ENCODE measurements around the gene HSPA12B.

Gene HSPA12B

DNA sequence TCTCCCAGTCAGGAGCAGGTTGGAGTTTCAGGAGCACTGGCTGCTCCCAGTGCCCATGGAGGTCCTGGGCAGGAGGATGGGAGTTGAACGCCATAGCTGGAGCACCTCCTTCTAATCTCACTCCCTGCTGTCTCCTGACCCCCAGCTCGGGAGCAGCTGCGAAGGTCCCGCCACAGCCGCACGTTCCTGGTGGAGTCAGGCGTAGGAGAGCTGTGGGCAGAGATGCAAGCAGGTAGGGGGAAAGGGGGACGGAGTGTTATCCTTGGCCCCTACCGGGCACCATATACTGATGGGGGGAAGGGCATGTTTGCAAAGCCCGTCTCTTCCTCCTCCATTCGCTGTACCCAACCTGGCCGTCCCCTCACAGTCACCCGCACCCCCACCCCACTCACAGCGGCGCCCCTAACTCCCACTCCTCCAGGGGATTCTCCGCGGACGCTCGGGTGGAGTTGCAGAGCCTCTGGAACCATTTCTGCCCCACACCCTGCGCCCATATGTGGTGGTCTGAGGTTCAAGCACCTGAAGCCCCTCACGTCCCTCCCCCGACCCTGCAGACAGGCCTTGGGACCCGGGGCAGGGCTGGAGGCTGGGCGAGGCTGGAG lies 16.7 kb downstream of the HSPA12B start:
- no peak for DNase-seq

DNA sequence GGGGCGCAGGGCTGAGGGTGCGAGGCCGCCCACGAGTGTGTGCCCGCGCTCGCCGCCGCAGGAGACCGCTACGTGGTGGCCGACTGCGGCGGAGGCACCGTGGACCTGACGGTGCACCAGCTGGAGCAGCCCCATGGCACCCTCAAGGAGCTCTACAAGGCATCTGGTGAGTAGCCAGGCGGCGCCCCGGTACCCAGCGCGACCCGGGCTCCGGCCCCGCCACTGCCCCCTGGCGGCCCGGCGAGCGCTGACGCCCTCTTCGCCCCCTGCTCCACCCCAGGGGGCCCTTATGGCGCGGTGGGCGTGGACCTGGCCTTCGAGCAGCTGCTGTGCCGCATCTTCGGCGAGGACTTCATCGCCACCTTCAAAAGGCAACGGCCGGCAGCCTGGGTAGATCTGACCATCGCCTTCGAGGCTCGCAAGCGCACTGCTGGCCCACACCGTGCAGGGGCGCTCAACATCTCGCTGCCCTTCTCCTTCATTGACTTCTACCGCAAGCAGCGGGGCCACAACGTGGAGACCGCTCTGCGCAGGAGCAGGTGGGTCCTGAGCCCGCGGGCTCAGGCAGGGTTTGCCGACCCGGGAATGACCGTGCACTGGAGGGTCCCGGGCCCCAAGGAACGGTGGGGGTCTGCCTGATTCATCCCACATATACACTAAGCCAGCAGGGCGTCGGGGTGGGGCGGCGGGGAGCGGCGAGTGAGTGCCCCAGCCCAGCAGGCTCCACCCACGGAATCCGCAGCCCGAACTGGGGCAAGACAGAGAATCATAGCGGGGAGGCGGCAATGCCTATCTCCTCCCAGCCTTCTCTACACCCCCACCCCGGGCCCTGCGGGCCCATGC lies 17.4 kb downstream of the HSPA12B start:
- peak in 3 of 14 donors; percentile 4 to 46 (median 22) for DNase-seq

DNA sequence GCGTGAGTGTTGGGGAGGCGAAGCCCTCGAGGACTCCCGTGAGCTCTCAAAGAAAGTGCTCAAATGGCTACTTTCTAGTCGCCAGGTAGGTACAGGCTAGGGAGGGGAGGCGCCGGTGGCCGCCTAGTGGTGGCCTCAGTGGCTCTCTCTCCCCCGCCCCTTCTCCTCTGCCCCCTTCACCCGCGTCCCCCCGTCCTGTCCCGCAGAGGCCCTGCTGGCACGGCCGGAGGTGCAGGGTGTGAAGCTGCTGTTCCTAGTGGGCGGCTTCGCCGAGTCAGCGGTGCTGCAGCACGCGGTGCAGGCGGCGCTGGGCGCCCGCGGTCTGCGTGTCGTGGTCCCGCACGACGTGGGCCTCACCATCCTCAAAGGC lies 18.8 kb downstream of the HSPA12B start:
- no peak for DNase-seq

DNA sequence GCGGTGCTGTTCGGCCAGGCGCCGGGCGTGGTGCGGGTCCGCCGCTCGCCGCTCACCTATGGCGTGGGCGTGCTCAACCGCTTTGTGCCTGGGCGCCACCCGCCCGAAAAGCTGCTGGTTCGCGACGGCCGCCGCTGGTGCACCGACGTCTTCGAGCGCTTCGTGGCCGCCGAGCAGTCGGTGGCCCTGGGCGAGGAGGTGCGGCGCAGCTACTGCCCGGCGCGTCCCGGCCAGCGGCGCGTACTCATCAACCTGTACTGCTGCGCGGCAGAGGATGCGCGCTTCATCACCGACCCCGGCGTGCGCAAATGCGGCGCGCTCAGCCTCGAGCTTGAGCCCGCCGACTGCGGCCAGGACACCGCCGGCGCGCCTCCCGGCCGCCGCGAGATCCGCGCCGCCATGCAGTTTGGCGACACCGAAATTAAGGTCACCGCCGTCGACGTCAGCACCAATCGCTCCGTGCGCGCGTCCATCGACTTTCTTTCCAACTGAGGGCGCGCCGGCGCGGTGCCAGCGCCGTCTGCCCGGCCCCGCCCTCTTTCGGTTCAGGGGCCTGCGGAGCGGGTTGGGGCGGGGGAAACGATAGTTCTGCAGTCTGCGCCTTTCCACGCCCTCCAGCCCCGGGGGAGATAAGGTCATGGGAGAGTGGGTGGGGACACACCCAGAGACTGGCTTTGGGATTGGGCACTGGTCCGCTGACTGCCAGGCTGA lies 19.3 kb downstream of the HSPA12B start:
- peak in 3 of 14 donors; percentile 20 to 31 (median 21) for DNase-seq

DNA sequence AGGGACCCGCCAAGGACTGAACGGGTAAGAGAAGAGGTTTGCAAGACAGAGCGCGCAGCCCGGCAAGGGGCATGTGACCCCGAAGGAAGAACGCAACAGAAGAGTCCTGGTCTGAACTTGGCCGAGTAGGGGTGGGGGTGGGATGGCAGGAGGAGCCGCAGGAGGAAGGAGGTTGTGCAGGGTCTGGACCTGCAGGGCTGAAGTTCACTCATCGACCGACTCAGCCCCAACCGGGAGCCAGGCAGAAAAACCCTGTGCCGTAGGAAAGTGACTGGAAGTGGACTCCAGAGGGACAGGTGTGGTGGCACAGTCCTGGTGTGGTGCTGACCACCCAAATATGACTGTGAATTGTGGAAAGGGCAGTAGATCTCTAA lies 19.9 kb downstream of the HSPA12B start:
- DNase-seq = no peak

DNA sequence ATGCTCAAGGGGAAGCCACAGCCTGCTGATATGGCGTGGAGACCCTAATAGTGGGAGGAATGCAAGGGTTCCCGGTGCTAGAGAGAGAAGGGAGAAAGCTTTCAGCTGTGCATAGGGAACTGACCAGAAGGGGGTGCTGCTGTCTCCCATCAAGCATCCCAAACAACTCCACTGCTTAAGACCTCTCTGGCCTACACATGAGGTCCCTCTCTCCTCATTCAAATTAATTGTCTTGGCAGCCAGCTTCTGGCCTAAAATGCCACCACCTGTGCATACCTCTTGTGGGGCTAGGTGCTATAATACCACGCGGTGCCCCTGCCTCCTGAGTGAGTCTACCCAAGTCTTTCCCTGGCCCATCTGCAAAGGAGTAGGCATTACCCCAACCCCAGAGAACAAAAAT lies 20.6 kb downstream of the HSPA12B start:
- peak in 7 of 14 donors; percentile 14 to 42 (median 22) for DNase-seq

DNA sequence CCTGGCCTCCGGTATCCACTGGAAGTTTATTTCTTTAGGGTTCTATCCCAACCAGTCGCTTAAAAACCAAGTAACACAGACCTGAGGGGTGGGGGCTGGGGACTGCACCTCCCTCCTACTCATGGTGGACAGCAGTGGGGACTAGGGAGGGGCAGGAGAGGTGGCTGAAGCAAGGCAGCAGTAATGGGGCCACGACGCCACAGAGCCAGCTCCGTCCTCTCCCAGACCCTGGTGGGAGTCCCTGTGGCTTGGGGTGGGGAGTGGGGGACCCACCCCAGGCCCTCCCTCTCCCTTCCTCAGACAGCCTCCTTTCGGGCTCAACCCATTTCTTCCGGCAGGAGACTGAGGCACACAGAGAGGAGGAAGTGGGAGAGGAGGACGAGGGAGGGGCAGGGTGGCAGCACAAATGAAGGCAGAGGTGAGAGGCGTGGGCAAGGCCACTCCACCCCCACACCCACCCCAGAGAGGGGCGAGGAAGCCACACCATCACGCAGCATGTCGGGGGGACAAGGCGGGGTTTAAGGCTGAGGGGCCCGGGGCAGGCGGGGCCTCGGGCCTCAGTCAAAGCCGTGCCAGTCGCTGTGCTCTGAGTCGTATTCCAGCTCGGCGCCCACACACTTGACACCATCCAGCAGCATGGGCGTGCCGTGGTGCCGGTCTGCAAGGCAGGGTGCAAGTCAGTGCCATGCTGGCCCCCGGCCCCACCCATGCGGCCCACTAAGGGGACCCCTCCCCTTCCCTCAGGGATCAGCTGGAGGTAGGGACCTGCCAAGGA lies 21.2 kb downstream of the HSPA12B start:
- DNase-seq = no peak

- DNase-seq = no peak
These were observed 21.8 kb downstream of the HSPA12B start for GRCh38 chr20:3754276-3754630.

GRCh38 chr20:3755269-3755668 lies 22.8 kb downstream of the HSPA12B start:
- no peak for DNase-seq

GRCh38 chr20:3755814-3756480 lies 23.5 kb downstream of the HSPA12B start:
- DNase-seq = peak in 5 of 14 donors; percentile 17 to 70 (median 43)

- no peak for DNase-seq
These were observed 24.8 kb downstream of the HSPA12B start for GRCh38 chr20:3757268-3757667.

DNA sequence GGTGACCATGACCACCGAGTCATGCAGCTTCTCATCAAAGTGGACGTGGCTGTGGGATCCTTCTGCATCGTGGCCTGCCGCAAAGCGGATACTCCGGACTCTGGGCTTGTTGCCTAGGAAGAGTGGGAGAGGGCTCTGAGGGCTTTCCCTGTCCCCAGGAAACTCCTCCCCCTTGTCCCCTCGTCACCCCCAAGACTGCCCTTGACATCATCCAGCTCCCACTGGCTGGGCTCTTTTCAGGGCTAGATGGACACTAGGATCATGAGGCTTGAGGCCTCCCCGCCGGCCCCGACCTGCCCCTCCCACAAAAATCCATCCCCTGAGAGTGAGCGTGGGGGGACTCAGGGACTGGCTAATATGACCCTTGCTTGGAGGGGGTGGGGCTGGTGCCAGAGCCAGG lies 26.1 kb downstream of the HSPA12B start:
- DNase-seq = no peak

DNA sequence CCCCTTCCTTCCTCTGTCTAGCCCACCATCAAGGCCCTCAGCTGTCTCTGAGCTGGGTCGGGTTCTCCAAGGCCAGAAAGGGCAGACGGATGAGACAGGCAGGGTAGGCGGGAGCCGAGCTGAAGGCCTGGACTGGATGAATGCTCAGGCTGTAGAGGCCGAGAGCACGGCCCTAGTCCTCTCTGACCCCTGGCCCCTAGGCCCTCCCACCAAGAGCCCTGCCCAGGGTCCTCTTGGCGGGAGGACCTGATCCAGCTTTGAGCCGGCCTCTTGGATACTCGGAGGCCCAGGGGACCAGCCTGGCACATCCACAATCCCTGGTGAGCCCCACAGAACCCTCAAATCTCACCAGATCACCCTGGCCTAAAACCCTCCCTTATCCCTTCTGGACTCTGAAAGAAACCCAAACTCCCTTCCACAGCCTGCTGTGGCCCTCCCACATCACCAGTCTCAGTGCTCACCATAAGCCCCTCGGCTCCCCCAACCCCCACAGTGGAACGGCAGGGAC lies 26.9 kb downstream of the HSPA12B start:
- no peak for DNase-seq

GRCh38 chr20:3759884-3760283 lies 27.4 kb downstream of the HSPA12B start:
- no peak for DNase-seq

GRCh38 chr20:3760655-3761348 lies 28.3 kb downstream of the HSPA12B start:
- no peak for DNase-seq

DNA sequence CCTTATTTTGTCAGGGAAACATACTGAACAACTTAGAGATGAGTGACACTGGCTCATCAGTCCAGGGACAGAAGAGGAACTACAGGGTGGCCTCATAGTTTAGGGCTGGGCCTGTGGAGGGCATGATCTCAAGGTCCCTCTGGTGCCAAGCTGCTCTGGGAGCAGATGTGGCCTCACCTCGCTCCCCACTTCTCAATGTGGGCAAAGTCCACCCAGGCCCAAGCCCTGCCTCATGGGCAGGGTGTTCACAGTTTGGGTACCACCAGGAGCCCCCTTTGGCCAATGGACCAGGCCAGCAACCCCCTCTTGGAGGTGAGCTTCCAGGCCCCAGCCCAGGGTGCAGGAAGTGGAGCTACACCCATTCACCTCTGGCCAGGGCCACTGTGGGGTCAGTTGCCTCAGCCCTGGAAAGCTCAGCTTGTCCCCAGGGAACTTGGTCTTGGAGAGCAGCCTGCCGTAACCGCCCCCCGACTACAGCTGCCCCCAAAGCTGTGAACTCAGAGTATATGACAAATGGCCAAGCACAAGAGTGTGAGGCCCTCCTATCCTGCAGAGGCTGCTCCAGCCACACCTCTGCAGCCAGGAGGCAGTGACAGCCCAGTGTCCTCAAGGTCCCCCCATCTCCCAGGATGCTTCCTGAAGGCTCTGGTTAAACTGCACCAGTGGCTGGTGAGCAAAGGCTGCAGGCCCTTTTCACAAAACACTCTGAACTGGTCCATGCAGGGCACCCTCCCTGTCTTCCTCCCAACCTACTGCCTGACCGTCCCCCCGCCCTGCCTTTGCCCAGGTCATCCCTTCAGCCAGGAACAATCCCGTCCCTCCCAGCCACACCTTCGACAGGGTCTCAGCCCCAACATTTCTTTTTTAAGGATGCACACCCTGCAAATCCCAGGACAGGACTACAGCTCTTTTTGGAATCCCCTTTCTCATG lies 31.5 kb downstream of the HSPA12B start:
- no peak for DNase-seq

- no peak for DNase-seq
These were observed 32.2 kb downstream of the HSPA12B start for GRCh38 chr20:3764659-3765058.

GRCh38 chr20:3765171-3765882 lies 32.8 kb downstream of the HSPA12B start:
- no peak for DNase-seq

- DNase-seq = no peak
These were observed 34.1 kb downstream of the HSPA12B start for GRCh38 chr20:3766422-3767109.

Measured in C1 segment of cervical spinal cord (tissue), 14 donors.